Liver (tissue), 3 donors: ENCODE data around the gene CYTH2.

Experiments used
- ATF3 ChIP-seq: IDR thresholded peaks from 2 replicates; pipeline ENCODE4 v1.6.1; 2016; ENCODE audit warnings: antibody characterized with exemption
- CTCF ChIP-seq: fragments of 150-350 bp; IDR thresholded peaks from 2 replicates; pipeline ENCODE4 v1.5.1; 2017; ENCODE audit warnings: improper control_type of control experiment, low read depth, low read length; ENCODE audit not compliant: missing input control
- GABPA ChIP-seq, 2 donors: IDR thresholded peaks in 1 of 2; conservative IDR thresholded peaks in 1 of 2; 2 replicates each; pipeline ENCODE4 v1.6.1; 2016; ENCODE audit warnings: antibody characterized with exemption in 2 of 2, mild to moderate bottlenecking in 1 of 2, moderate library complexity in 1 of 2
- SP1 ChIP-seq: IDR thresholded peaks from 2 replicates; pipeline ENCODE4 v1.6.1; 2018; ENCODE audit warnings: antibody characterized with exemption, mild to moderate bottlenecking
- ZBTB33 ChIP-seq: IDR thresholded peaks from 2 replicates; pipeline ENCODE4 v1.6.1; 2016; ENCODE audit warnings: antibody characterized with exemption
- donor health status: healthy.
- donor health status: healthy.

- TF ChIP-seq CTCF (no peak), ZBTB33 (no peak), ATF3 (no peak), SP1 (no peak), GABPA (IDR thresholded peaks at IDR 0.05 in 1 of 2, conservative IDR thresholded peaks at IDR 0.05 in 1 of 2) (no peak)
These were observed 9.4 kb downstream of the CYTH2 start for GRCh38 chr19:48478339-48479256.
